Thyroid gland (tissue), 4 donors: ENCODE measurements around the gene PIP4K2C.

Source experiments
- CTCF ChIP-seq, 6 experiments: fragments of 200-600 bp in 3 of 6; fragments of 450-650 bp in 3 of 6; sonication (generic) in 3 of 6; IDR thresholded peaks; one replicate each; pipeline ENCODE4 v1.5.1; 2016 to 2019; ENCODE audit warnings: antibody characterized with exemption in 6 of 6, mild to moderate bottlenecking in 2 of 6, inconsistent platforms in 1 of 6, moderate library complexity in 1 of 6
- POLR2A ChIP-seq, 2 donors: fragments of 450-650 bp; IDR thresholded peaks; one replicate each; pipeline ENCODE4 v1.6.1; 2017; ENCODE audit warnings: antibody characterized with exemption in 2 of 2, mild to moderate bottlenecking in 2 of 2, moderate library complexity in 1 of 2

- no peak for TF ChIP-seq CTCF (IDR thresholded peaks at IDR 0.05)
- no peak for TF ChIP-seq POLR2A (IDR thresholded peaks at IDR 0.05)
These were observed 37.4 kb upstream of the PIP4K2C start for GRCh38 chr12:57553343-57554202.
